Measurements from ENCODE around the gene ROR1. TPM values are rescaled to one million over a fixed set of nuclear protein-coding genes. Genes with fewer than 3 reads are reported as not detected.

ROR1 gene
- total and polyA plus RNA-seq, 2 donors (not counting 3 experiments of a cell fraction or from before 2014, with no cell fraction given), result 2.6 to 3.5 TPM

DNA sequence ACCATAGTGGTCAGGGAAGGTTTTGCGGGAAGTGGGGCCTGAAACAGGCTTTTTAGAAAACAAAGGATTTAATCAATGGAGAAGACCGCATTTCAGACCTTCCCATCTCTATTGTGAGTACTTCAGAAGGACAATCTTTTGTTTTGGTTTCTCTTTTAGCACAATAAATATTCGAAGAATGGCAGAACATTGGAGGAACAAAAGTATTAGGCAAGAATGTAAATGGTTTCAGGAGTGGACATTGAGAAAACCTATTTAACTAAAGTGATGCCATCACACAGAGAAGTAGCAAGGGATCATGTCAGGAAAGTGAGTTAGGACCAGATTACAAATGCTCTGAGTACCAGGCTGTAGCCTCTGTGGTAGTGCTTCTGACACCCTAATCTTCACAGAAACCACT lies 402.8 kb downstream of the ROR1 start:
- no peaks in the 10 kb centered on the region for H3K79me2 ChIP-seq (ENCODE audit: control insufficient read depth, insufficient read depth, low read length)
- no peak overlapping the region for H3K27ac ChIP-seq (ENCODE audit: insufficient read depth, low read depth, low read length)
- dilution Hi-C loops (cut with MboI; ENCODE audit: extremely low pct_ligation_motif_present, low sequenced_read_pairs) (no loop called here), intact Hi-C loops (cut with micrococcal nuclease) (no loop called here)
- H3K9ac ChIP-seq (replicated peaks; ENCODE audit: extremely low read depth, insufficient read depth, low read length), result no peak overlapping the region
- H3K9me3 ChIP-seq (replicated peaks; ENCODE audit: control insufficient read depth, insufficient read depth, low read length), result no peaks in the 10 kb centered on the region
- no peaks in the 10 kb centered on the region for H3K9me1 ChIP-seq (replicated peaks; ENCODE audit: control insufficient read depth, extremely low read depth, insufficient read depth, low read length)
- H3K4me3 ChIP-seq (replicated peaks in 1 of 3; ENCODE audit: insufficient read depth in 1 of 3, low read depth in 1 of 3, low read length in 3 of 3), result no peak overlapping the region
- H4K20me1 ChIP-seq (replicated peaks; ENCODE audit: control insufficient read depth, extremely low read depth, insufficient read depth, low read length), result no peaks in the 10 kb centered on the region
- POLR2A ChIA-PET, result no interaction called here
- TF ChIP-seq POLR2A (IDR thresholded peaks at IDR 0.05; ENCODE audit: low read depth, low read length) (no peak), POLR2AphosphoS5 (IDR thresholded peaks at IDR 0.05; ENCODE audit: insufficient read depth, low read depth, low read length) (no peak), FOS (IDR thresholded peaks at IDR 0.05; ENCODE audit: borderline replicate concordance, insufficient read depth, low read length) (no peak), MYC (IDR thresholded peaks at IDR 0.05; ENCODE audit: low read depth, low read length) (no peak), JUN (IDR thresholded peaks at IDR 0.05; ENCODE audit: borderline replicate concordance, insufficient read depth, insufficient read length, low read depth) (no peak), MAX (IDR thresholded peaks at IDR 0.05; ENCODE audit: insufficient read depth, insufficient read length) (no peak), CTCF (IDR thresholded peaks at IDR 0.05; ENCODE audit: extremely low read depth in 1 of 2, insufficient read depth in 1 of 2, low read depth in 1 of 2, low read length in 2 of 2) (no peak), EZH2 (IDR thresholded peaks at IDR 0.05; ENCODE audit: borderline replicate concordance, low read depth, low read length, severe bottlenecking) (no peak), GATA2 (IDR thresholded peaks at IDR 0.05; ENCODE audit: insufficient read depth, insufficient read length, low read depth, low read length) (no peak)
- H3K36me3 ChIP-seq (ENCODE audit: control insufficient read depth in 2 of 2, extremely low read depth in 1 of 2, insufficient read depth in 2 of 2, low read length in 2 of 2), result no peaks in the 10 kb centered on the region
- H3K27me3 ChIP-seq (ENCODE audit: control insufficient read depth in 2 of 2, insufficient read depth in 2 of 2, low read length in 2 of 2), result no peaks in the 10 kb centered on the region
- H3K4me2 ChIP-seq (ENCODE audit: insufficient read depth, low read length), result no peak overlapping the region
- peaks cover 11% of the 10 kb centered on the region for H3K4me1 ChIP-seq (ENCODE audit: control insufficient read depth, extremely low read depth, insufficient read depth, low read length)
- CTCF ChIA-PET, result no interaction called here
- BruUV-seq (replicated peaks), result no TSS peak
- H2AFZ ChIP-seq (ENCODE audit: low read depth, low read length), result no peak overlapping the region
- no peak for DNase-seq (ENCODE audit: low read depth, low spot score)
- FAIRE-seq, result no peak

Data from endothelial cell of umbilical vein (primary cell).